ENCODE data around the gene VAMP1. TPM values are rescaled to one million over a fixed set of nuclear protein-coding genes. Genes with fewer than 3 reads are reported as not detected.
"Not testable (repeated sequence)": the region's sequence is repeated elsewhere in the genome, so short reads cannot be mapped to it uniquely, and the experiment has no call there.

VAMP1 gene
- polyA plus RNA-seq, 3 donors: 0.84 to 24.6 (median 0.85) TPM

- H3K4me2 ChIP-seq (replicated peaks; ENCODE audit: extremely low read depth, low read length, poor library complexity, severe bottlenecking): no peak overlapping the region
- H3K36me3 Mint-ChIP-seq: no peaks in the 10 kb centered on the region
These were observed 6.0 kb upstream of the VAMP1 start for GRCh38 chr12:6476489-6476888.

GRCh38 chr12:6475233-6475975 lies 4.9 kb upstream of the VAMP1 start:
- H3K9me3 ChIP-seq (replicated peaks in 1 of 2; ENCODE audit: control insufficient read depth in 1 of 2, insufficient read depth in 1 of 2, low read length in 2 of 2); H2AFZ ChIP-seq (ENCODE audit: insufficient read depth, low read depth, low read length, poor library complexity, severe bottlenecking); H3K4me3 Mint-ChIP-seq; DNase-seq; H3K4me3 ChIP-seq (replicated peaks in 1 of 3; ENCODE audit: low read depth in 2 of 3, low read length in 3 of 3); H3K9ac ChIP-seq (ENCODE audit: insufficient read depth, low read length, poor library complexity, severe bottlenecking); H3K79me2 ChIP-seq (ENCODE audit: insufficient read depth, low read length); intact Hi-C loops (cut with micrococcal nuclease); H3K27ac Mint-ChIP-seq; H3K36me3 Mint-ChIP-seq; H3K27ac ChIP-seq (ENCODE audit: low read depth in 1 of 2, low read length in 2 of 2); H3K9me3 Mint-ChIP-seq; H3K36me3 ChIP-seq (replicated peaks in 1 of 2; ENCODE audit: control insufficient read depth in 1 of 2, insufficient read depth in 2 of 2, low read length in 2 of 2); H3K27me3 ChIP-seq (ENCODE audit: control insufficient read depth in 2 of 2, insufficient read depth in 2 of 2, low read length in 2 of 2); H3K4me2 ChIP-seq (replicated peaks; ENCODE audit: extremely low read depth, low read length, poor library complexity, severe bottlenecking); H4K20me1 ChIP-seq (ENCODE audit: insufficient read depth, low read length); H3K27me3 Mint-ChIP-seq (ENCODE audit: low read depth in 3 of 3): not testable (repeated sequence)
- 100% methylated on average over 12 of the region's 48 CpGs for WGBS (ENCODE audit: insufficient coverage)
- H3K4me1 ChIP-seq (ENCODE audit: control insufficient read depth in 1 of 2, insufficient read depth in 2 of 2, low read length in 2 of 2): peaks cover 5 to 13% of the 10 kb centered on the region in 2 donors
- peaks cover 13% of the 10 kb centered on the region for H3K4me1 Mint-ChIP-seq

More at GRCh38 chr12:6476489-6476888, 6.0 kb upstream of the VAMP1 start:
- Mint-ChIP-seq H3K4me3 (no peak overlapping the region), H3K4me1 (peaks cover 7% of the 10 kb centered on the region), H3K27ac (no peak overlapping the region), H3K9me3 (no peaks in the 10 kb centered on the region), H3K27me3 (ENCODE audit: low read depth in 3 of 3) (peaks cover 0 to 2% (median 1%) of the 10 kb centered on the region in 3 donors)
- no CpG with 5 or more reads among the region's 3 CpGs for WGBS (ENCODE audit: insufficient coverage)
- DNase-seq: no peak
- H3K27ac ChIP-seq (ENCODE audit: low read depth in 1 of 2, low read length in 2 of 2): no peak overlapping the region
- TF ChIP-seq CTCF (IDR thresholded peaks at IDR 0.05): no peak
- no peaks in the 10 kb centered on the region for H3K36me3 ChIP-seq (replicated peaks in 1 of 2; ENCODE audit: control insufficient read depth in 1 of 2, insufficient read depth in 2 of 2, low read length in 2 of 2)
- intact Hi-C loops (cut with micrococcal nuclease): no loop called here
- H3K27me3 ChIP-seq (ENCODE audit: control insufficient read depth in 2 of 2, insufficient read depth in 2 of 2, low read length in 2 of 2): no peaks in the 10 kb centered on the region
- no peak overlapping the region for H3K4me3 ChIP-seq (replicated peaks in 1 of 3; ENCODE audit: low read depth in 2 of 3, low read length in 3 of 3)
- H3K79me2 ChIP-seq (ENCODE audit: insufficient read depth, low read length): no peaks in the 10 kb centered on the region
- H2AFZ ChIP-seq (ENCODE audit: insufficient read depth, low read depth, low read length, poor library complexity, severe bottlenecking): no peak overlapping the region
- H3K9me3 ChIP-seq (replicated peaks in 1 of 2; ENCODE audit: control insufficient read depth in 1 of 2, insufficient read depth in 1 of 2, low read length in 2 of 2): no peaks in the 10 kb centered on the region
- no peak overlapping the region for H3K9ac ChIP-seq (ENCODE audit: insufficient read depth, low read length, poor library complexity, severe bottlenecking)
- peaks cover under 1 to 6% of the 10 kb centered on the region in 2 donors for H3K4me1 ChIP-seq (ENCODE audit: control insufficient read depth in 1 of 2, insufficient read depth in 2 of 2, low read length in 2 of 2)
- H4K20me1 ChIP-seq (ENCODE audit: insufficient read depth, low read length): no peaks in the 10 kb centered on the region

All from CD14-positive monocyte (primary cell).